Right lobe of liver (tissue), 4 donors: ENCODE measurements around the gene USP47.

ENCODE experiments used
- POLR2A ChIP-seq: fragments of 450-650 bp; IDR thresholded peaks from one replicate; pipeline ENCODE4 v1.6.1; 2017; ENCODE audit warnings: antibody characterized with exemption, mild to moderate bottlenecking
- TF ChIP-seq, protein P1 (sequence below), 4 donors: fragments of 200-600 bp in 3 of 4; fragments of 450-650 bp in 1 of 4; IDR thresholded peaks; one replicate each; pipeline versions ENCODE4 v1.5.1 to v1.8.0; 2016 to 2022; ENCODE audit warnings: antibody characterized with exemption in 4 of 4, mild to moderate bottlenecking in 2 of 4
- donor health status: DM: no; HTN: no; CAD: no.
- donor health status: DM: no; HTN: no; CAD: no.
- donor health status: DM: no; HTN: yes; CAD: no.

DNA sequence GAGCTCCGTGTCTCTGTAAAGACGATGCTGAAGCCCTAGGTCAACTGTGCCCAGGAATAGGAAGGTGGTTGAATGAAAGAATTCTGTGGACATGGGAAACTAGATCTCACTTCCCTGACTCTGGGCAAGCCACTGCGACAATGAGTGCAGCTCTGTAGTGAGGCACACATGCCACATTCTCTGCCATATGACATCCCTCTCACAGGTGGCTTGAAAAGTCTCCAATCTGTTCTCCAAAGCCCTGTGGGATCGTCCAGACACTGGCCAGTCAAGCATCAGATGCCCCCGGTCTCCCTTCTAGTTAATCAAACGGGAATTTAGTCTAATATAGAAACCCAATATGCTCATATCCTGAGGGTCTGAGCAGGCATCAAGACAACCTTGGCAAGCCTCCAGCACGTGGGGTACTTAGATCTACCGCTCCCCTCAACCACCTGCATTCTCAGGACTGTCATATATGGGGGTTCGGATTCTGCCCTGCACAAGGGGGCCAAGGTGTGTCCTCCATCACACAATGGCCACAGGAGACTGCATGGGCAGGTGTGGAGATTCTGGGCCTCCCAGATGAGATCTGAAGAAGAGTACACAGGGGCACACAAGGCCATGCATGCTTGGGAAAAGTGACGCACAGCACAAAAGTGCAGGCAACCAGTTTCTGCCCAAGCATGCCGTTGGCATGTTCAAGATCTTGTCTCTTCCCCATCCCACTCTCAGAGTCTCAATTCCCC is 154.7 kb downstream of the USP47 start:
- TF ChIP-seq, protein P1, sequence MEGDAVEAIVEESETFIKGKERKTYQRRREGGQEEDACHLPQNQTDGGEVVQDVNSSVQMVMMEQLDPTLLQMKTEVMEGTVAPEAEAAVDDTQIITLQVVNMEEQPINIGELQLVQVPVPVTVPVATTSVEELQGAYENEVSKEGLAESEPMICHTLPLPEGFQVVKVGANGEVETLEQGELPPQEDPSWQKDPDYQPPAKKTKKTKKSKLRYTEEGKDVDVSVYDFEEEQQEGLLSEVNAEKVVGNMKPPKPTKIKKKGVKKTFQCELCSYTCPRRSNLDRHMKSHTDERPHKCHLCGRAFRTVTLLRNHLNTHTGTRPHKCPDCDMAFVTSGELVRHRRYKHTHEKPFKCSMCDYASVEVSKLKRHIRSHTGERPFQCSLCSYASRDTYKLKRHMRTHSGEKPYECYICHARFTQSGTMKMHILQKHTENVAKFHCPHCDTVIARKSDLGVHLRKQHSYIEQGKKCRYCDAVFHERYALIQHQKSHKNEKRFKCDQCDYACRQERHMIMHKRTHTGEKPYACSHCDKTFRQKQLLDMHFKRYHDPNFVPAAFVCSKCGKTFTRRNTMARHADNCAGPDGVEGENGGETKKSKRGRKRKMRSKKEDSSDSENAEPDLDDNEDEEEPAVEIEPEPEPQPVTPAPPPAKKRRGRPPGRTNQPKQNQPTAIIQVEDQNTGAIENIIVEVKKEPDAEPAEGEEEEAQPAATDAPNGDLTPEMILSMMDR (IDR thresholded peaks at IDR 0.05), result no peak
- TF ChIP-seq POLR2A, result no peak
